Activated T-helper 2 cell treated with anti-CD3 and anti-CD28 coated beads, Interferon-gamma antibody, Interleukin-2, Interleukin-4, amounts not matched to agents 10 μg/mL and 5 μg/mL and 100 μg/mL, durations not matched to agents 14 hours and 24 hours and 36 hours (primary cell): ENCODE measurements around the gene GREM1. TPM values are rescaled to one million over a fixed set of nuclear protein-coding genes. Genes with fewer than 3 reads are reported as not detected.

Experiments used
- DNase-seq: peaks from one replicate; pipeline ENCODE4 v3.0.0; 2021; ENCODE audit warnings: low spot score
- H3K27ac Mint-ChIP-seq: one replicate; pipeline ENCODE4 v1.8.0; 2021; ENCODE audit warnings: mixed read lengths
- H3K27me3 Mint-ChIP-seq: one replicate; pipeline ENCODE4 v1.8.0; 2021; ENCODE audit warnings: low read depth, mixed read lengths
- H3K36me3 Mint-ChIP-seq: one replicate; pipeline ENCODE4 v1.8.0; 2021; ENCODE audit warnings: low read depth, mixed read lengths
- H3K4me1 Mint-ChIP-seq: one replicate; pipeline ENCODE4 v1.8.0; 2021; ENCODE audit warnings: low read depth, mixed read lengths
- H3K4me3 Mint-ChIP-seq: one replicate; pipeline ENCODE4 v1.8.0; 2021; ENCODE audit warnings: low read depth, mild to moderate bottlenecking, moderate library complexity, mixed read lengths
- H3K9me3 Mint-ChIP-seq: one replicate; pipeline ENCODE4 v1.8.0; 2021; ENCODE audit warnings: mixed read lengths
- intact Hi-C: fragments of 100-400 bp; cut with micrococcal nuclease; formaldehyde crosslinking; loops from one replicate; pipeline ENCODE4 v1.15.1; 2023
- total RNA-seq: library from RNA; stranded (reverse); gene quantifications from 2 replicates; pipeline ENCODE4 v1.2.3, GENCODE V29; 2022

GREM1 gene
- total RNA-seq, 1 donor from 2014 or later = not detected

- Mint-ChIP-seq H3K27me3 (peaks cover 46% of the 10 kb centered on the region), H3K27ac (no peak overlapping the region), H3K4me3 (no peak overlapping the region), H3K36me3 (no peaks in the 10 kb centered on the region), H3K9me3 (no peaks in the 10 kb centered on the region), H3K4me1 (no peaks in the 10 kb centered on the region)
- intact Hi-C loops = no loop called here
- no peak for DNase-seq
Observed at GRCh38 chr15:32705446-32705845, 12.4 kb upstream of the GREM1 start.

- intact Hi-C loops = no loop called here
- Mint-ChIP-seq H3K36me3 (no peaks in the 10 kb centered on the region), H3K27me3 (peaks cover 46% of the 10 kb centered on the region), H3K4me1 (no peaks in the 10 kb centered on the region), H3K27ac (no peak overlapping the region), H3K9me3 (no peaks in the 10 kb centered on the region), H3K4me3 (no peak overlapping the region)
- DNase-seq = no peak
Observed at GRCh38 chr15:32706704-32707103, 11.1 kb upstream of the GREM1 start.

GRCh38 chr15:32707436-32707835, 10.4 kb upstream of the GREM1 start:
- Mint-ChIP-seq H3K4me3 (no peak overlapping the region), H3K36me3 (no peaks in the 10 kb centered on the region), H3K27ac (no peak overlapping the region), H3K27me3 (peaks cover 49% of the 10 kb centered on the region), H3K4me1 (no peaks in the 10 kb centered on the region), H3K9me3 (no peaks in the 10 kb centered on the region)
- intact Hi-C loops = no loop called here
- no peak for DNase-seq

- H3K9me3 Mint-ChIP-seq = no peaks in the 10 kb centered on the region
- no peaks in the 10 kb centered on the region for H3K4me1 Mint-ChIP-seq
- H3K27me3 Mint-ChIP-seq = peaks cover 45% of the 10 kb centered on the region
- no peak for DNase-seq
- intact Hi-C loops = no loop called here
- no peak overlapping the region for H3K4me3 Mint-ChIP-seq
- no peaks in the 10 kb centered on the region for H3K36me3 Mint-ChIP-seq
- H3K27ac Mint-ChIP-seq = no peak overlapping the region
Observed at GRCh38 chr15:32709295-32710033, 8.3 kb upstream of the GREM1 start.

GRCh38 chr15:32715276-32715675, 2.5 kb upstream of the GREM1 start:
- no peak for DNase-seq
- Mint-ChIP-seq H3K27me3 (peaks cover 65% of the 10 kb centered on the region), H3K36me3 (no peaks in the 10 kb centered on the region), H3K9me3 (no peaks in the 10 kb centered on the region), H3K27ac (no peak overlapping the region), H3K4me1 (peaks cover 7% of the 10 kb centered on the region), H3K4me3 (no peak overlapping the region)
- intact Hi-C loops = no loop called here

GRCh38 chr15:32716216-32716914, 1.4 kb upstream of the GREM1 start:
- no peak for DNase-seq
- H3K27ac Mint-ChIP-seq = no peak overlapping the region
- H3K36me3 Mint-ChIP-seq = no peaks in the 10 kb centered on the region
- H3K4me1 Mint-ChIP-seq = peaks cover 7% of the 10 kb centered on the region
- H3K4me3 Mint-ChIP-seq = no peak overlapping the region
- intact Hi-C loops = no loop called here
- H3K9me3 Mint-ChIP-seq = no peaks in the 10 kb centered on the region
- peaks cover 74% of the 10 kb centered on the region for H3K27me3 Mint-ChIP-seq

- H3K36me3 Mint-ChIP-seq = no peaks in the 10 kb centered on the region
- peaks cover 75% of the 10 kb centered on the region for H3K27me3 Mint-ChIP-seq
- H3K4me3 Mint-ChIP-seq = no peak overlapping the region
- H3K9me3 Mint-ChIP-seq = no peaks in the 10 kb centered on the region
- intact Hi-C loops = no loop called here
- peaks cover 7% of the 10 kb centered on the region for H3K4me1 Mint-ChIP-seq
- DNase-seq = no peak
- H3K27ac Mint-ChIP-seq = no peak overlapping the region
Observed at GRCh38 chr15:32716915-32717425, 834 bp upstream of the GREM1 start.

- Mint-ChIP-seq H3K9me3 (no peaks in the 10 kb centered on the region), H3K4me1 (peaks cover 15% of the 10 kb centered on the region), H3K36me3 (no peaks in the 10 kb centered on the region), H3K27me3 (peaks cover 80% of the 10 kb centered on the region), H3K4me3 (no peak overlapping the region), H3K27ac (no peak overlapping the region)
- no peak for DNase-seq
- intact Hi-C loops = no loop called here
Observed at GRCh38 chr15:32718227-32718820, 520 bp downstream of the GREM1 start.

- no peak for DNase-seq
- intact Hi-C loops = no loop called here
- no peaks in the 10 kb centered on the region for H3K36me3 Mint-ChIP-seq
- no peaks in the 10 kb centered on the region for H3K9me3 Mint-ChIP-seq
- H3K4me1 Mint-ChIP-seq = peaks cover 19% of the 10 kb centered on the region
- H3K4me3 Mint-ChIP-seq = no peak overlapping the region
- peaks cover 76% of the 10 kb centered on the region for H3K27me3 Mint-ChIP-seq
- H3K27ac Mint-ChIP-seq = no peak overlapping the region
Observed at GRCh38 chr15:32718821-32719716, 1.3 kb downstream of the GREM1 start.

- Mint-ChIP-seq H3K9me3 (peaks cover 5% of the 10 kb centered on the region), H3K27me3 (peaks cover 75% of the 10 kb centered on the region), H3K27ac (no peak overlapping the region), H3K36me3 (no peaks in the 10 kb centered on the region), H3K4me1 (peaks cover 18% of the 10 kb centered on the region), H3K4me3 (no peak overlapping the region)
- intact Hi-C loops = no loop called here
- DNase-seq = no peak
Observed at GRCh38 chr15:32721596-32721995, 3.8 kb downstream of the GREM1 start.

GRCh38 chr15:32722136-32722535, 4.3 kb downstream of the GREM1 start:
- H3K27me3 Mint-ChIP-seq = peaks cover 73% of the 10 kb centered on the region
- intact Hi-C loops = no loop called here

GRCh38 chr15:32723171-32723948, 5.6 kb downstream of the GREM1 start:
- intact Hi-C loops = no loop called here
- DNase-seq = no peak
- Mint-ChIP-seq H3K4me3 (no peak overlapping the region), H3K4me1 (peaks cover 14% of the 10 kb centered on the region), H3K36me3 (no peaks in the 10 kb centered on the region), H3K9me3 (peaks cover 5% of the 10 kb centered on the region), H3K27ac (no peak overlapping the region), H3K27me3 (peaks cover 70% of the 10 kb centered on the region)

More at GRCh38 chr15:32722136-32722535, 4.3 kb downstream of the GREM1 start:
- peaks cover 5% of the 10 kb centered on the region for H3K9me3 Mint-ChIP-seq
- no peak overlapping the region for H3K4me3 Mint-ChIP-seq
- no peak overlapping the region for H3K27ac Mint-ChIP-seq
- H3K36me3 Mint-ChIP-seq = no peaks in the 10 kb centered on the region
- no peak for DNase-seq
- H3K4me1 Mint-ChIP-seq = peaks cover 14% of the 10 kb centered on the region
